HG03139 (cell line): ENCODE measurements around the gene SOX10.

Experiments
- ATAC-seq: cut with Tn5 transposase; IDR thresholded peaks from one replicate; pipeline ENCODE4 v1.9.1; 2021; ENCODE audit not compliant: unreplicated experiment

The SOX10 gene

GRCh38 chr22:37983860-37984791 is at the start of gene SOX10:
SOX10 (minus strand) TSS chr22:37984555; CDS start chr22:37983784, 771 bp downstream.
- no peak for ATAC-seq

GRCh38 chr22:38033522-38034277 is 49.3 kb upstream of the SOX10 start:
- ATAC-seq, result no peak

- no peak for ATAC-seq
Measured at GRCh38 chr22:38032681-38033521, 48.5 kb upstream of the SOX10 start.

- ATAC-seq, result no peak
Measured at GRCh38 chr22:38031491-38031890, 47.1 kb upstream of the SOX10 start.

- ATAC-seq, result no peak
Measured at GRCh38 chr22:38030311-38031133, 46.2 kb upstream of the SOX10 start.

GRCh38 chr22:38029901-38030300 is 45.5 kb upstream of the SOX10 start:
- ATAC-seq, result no peak

GRCh38 chr22:38029370-38029769 is 45.0 kb upstream of the SOX10 start:
- ATAC-seq, result no peak

- ATAC-seq, result no peak
Measured at GRCh38 chr22:38028344-38029130, 44.2 kb upstream of the SOX10 start.

- ATAC-seq, result no peak
Measured at GRCh38 chr22:38027487-38027886, 43.1 kb upstream of the SOX10 start.

- ATAC-seq, result no peak
Measured at GRCh38 chr22:38026130-38027111, 42.1 kb upstream of the SOX10 start.

GRCh38 chr22:38025514-38025913 is 41.2 kb upstream of the SOX10 start:
- ATAC-seq, result no peak

- ATAC-seq, result no peak
Measured at GRCh38 chr22:38023045-38023444, 38.7 kb upstream of the SOX10 start.

GRCh38 chr22:38021206-38021605 is 36.9 kb upstream of the SOX10 start:
- ATAC-seq, result no peak

- ATAC-seq, result no peak
Measured at GRCh38 chr22:38018938-38019827, 34.8 kb upstream of the SOX10 start.

- no peak for ATAC-seq
Measured at GRCh38 chr22:38017939-38018885, 33.9 kb upstream of the SOX10 start.

- no peak for ATAC-seq
Measured at GRCh38 chr22:38017272-38017920, 33.0 kb upstream of the SOX10 start.
